Peyer's patch (tissue), 4 donors: Measurements from ENCODE around the gene LBX1.

Source experiments
- CTCF ChIP-seq, 6 experiments: fragments of 450-650 bp in 4 of 6; fragments of 200-600 bp in 2 of 6; sonication (generic) in 1 of 6; IDR thresholded peaks; one replicate each; pipeline ENCODE4 v1.5.1; 2017 to 2019; ENCODE audit warnings: antibody characterized with exemption in 6 of 6, mild to moderate bottlenecking in 3 of 6, moderate library complexity in 1 of 6
- POLR2A ChIP-seq, 2 donors: fragments of 450-650 bp; IDR thresholded peaks; one replicate each; pipeline ENCODE4 v1.5.1; 2017; ENCODE audit warnings: antibody characterized with exemption in 2 of 2, mild to moderate bottlenecking in 2 of 2, moderate library complexity in 2 of 2

GRCh38 chr10:101233443-101233842, 4.2 kb upstream of the LBX1 start:
- no peak for TF ChIP-seq CTCF (IDR thresholded peaks at IDR 0.05)
- TF ChIP-seq POLR2A (IDR thresholded peaks at IDR 0.05) = no peak
